Measurements from ENCODE around the gene OR6J1.
A peak's percentile ranks its signal among the peaks of the same experiment; 100 is the strongest.

OR6J1 gene

DNA sequence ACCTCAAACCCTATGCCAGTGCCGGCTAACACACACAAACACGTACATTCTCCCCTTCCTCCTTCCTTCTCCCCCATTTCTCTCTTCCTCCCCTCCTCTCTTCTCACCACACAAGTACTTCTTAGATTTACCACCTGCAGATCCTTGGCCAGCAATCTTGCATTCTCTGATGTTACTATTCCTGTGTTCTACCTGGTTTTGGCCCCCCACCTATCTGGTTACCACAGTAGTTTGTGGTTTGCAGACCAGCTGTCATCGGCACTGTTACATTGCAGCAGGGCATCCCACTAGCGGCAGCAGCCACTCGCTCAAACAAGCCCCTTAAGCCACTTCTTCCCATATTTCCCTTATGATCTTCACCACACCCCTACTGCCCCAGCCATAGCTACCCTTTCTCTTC lies 42.2 kb downstream of the OR6J1 start:
- Histone ChIP-seq H3K4me3 (ENCODE audit: low read length) (no peak overlapping the region), H3K27ac (ENCODE audit: low read depth, low read length) (no peak overlapping the region), H3K4me1 (ENCODE audit: control insufficient read depth, low read length) (peaks cover 28% of the 10 kb centered on the region), H3K27me3 (ENCODE audit: control insufficient read depth, low read length) (peaks cover 39% of the 10 kb centered on the region), H3K9me3 (ENCODE audit: control insufficient read depth, insufficient read depth, low read length) (no peaks in the 10 kb centered on the region), H4K20me1 (ENCODE audit: control insufficient read depth, insufficient read depth, low read depth, low read length) (no peaks in the 10 kb centered on the region), H3K79me2 (ENCODE audit: control insufficient read depth, low read length) (no peaks in the 10 kb centered on the region), H3K4me2 (ENCODE audit: low read length) (no peak overlapping the region), H3K36me3 (ENCODE audit: control insufficient read depth, low read length) (no peaks in the 10 kb centered on the region), H3K9me2 (replicated peaks; ENCODE audit: control insufficient read depth, low read length) (no peaks in the 10 kb centered on the region), H3F3A (ENCODE audit: control insufficient read depth, insufficient read depth) (no peaks in the 10 kb centered on the region)
- TF ChIP-seq, protein P1, sequence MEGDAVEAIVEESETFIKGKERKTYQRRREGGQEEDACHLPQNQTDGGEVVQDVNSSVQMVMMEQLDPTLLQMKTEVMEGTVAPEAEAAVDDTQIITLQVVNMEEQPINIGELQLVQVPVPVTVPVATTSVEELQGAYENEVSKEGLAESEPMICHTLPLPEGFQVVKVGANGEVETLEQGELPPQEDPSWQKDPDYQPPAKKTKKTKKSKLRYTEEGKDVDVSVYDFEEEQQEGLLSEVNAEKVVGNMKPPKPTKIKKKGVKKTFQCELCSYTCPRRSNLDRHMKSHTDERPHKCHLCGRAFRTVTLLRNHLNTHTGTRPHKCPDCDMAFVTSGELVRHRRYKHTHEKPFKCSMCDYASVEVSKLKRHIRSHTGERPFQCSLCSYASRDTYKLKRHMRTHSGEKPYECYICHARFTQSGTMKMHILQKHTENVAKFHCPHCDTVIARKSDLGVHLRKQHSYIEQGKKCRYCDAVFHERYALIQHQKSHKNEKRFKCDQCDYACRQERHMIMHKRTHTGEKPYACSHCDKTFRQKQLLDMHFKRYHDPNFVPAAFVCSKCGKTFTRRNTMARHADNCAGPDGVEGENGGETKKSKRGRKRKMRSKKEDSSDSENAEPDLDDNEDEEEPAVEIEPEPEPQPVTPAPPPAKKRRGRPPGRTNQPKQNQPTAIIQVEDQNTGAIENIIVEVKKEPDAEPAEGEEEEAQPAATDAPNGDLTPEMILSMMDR (IDR thresholded peaks at IDR 0.05; ENCODE audit: low read depth, low read length, poor library complexity, severe bottlenecking), result no peak
- TF ChIP-seq EZH2phosphoT487 (IDR thresholded peaks at IDR 0.05; ENCODE audit: borderline replicate concordance, low read length), result no peak

DNA sequence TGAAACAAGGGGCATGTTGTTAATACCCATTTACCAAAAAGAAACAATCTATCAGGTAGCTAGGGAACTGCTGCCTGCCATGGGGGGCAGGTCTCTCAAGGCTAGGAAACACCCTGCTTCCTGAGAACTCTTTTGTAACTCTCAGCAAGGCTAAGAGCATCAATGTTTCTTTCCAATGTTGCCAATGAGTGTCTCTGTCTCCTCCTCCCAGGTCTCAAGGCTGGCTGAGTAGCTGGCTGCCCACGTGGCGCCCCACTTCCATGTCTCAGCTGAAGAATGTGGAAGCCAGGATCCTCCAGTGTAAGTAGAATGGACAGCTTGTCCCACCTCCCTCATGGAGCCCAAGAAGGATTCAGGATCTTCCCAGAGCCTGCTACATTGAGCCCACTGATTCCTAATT lies 42.7 kb downstream of the OR6J1 start:
- Histone ChIP-seq H3F3A (ENCODE audit: control insufficient read depth, insufficient read depth) (no peaks in the 10 kb centered on the region), H3K27me3 (ENCODE audit: control insufficient read depth, low read length) (peaks cover 39% of the 10 kb centered on the region), H3K4me1 (ENCODE audit: control insufficient read depth, low read length) (peaks cover 28% of the 10 kb centered on the region), H4K20me1 (ENCODE audit: control insufficient read depth, insufficient read depth, low read depth, low read length) (no peaks in the 10 kb centered on the region), H3K36me3 (ENCODE audit: control insufficient read depth, low read length) (no peaks in the 10 kb centered on the region), H3K4me3 (ENCODE audit: low read length) (no peak overlapping the region), H3K9me3 (ENCODE audit: control insufficient read depth, insufficient read depth, low read length) (no peaks in the 10 kb centered on the region), H3K79me2 (ENCODE audit: control insufficient read depth, low read length) (no peaks in the 10 kb centered on the region), H3K9me2 (replicated peaks; ENCODE audit: control insufficient read depth, low read length) (no peaks in the 10 kb centered on the region), H3K4me2 (ENCODE audit: low read length) (no peak overlapping the region), H3K27ac (ENCODE audit: low read depth, low read length) (no peak overlapping the region)
- TF ChIP-seq, protein P1 (IDR thresholded peaks at IDR 0.05; ENCODE audit: low read depth, low read length, poor library complexity, severe bottlenecking), result no peak
- no peak for TF ChIP-seq EZH2phosphoT487 (IDR thresholded peaks at IDR 0.05; ENCODE audit: borderline replicate concordance, low read length)

DNA sequence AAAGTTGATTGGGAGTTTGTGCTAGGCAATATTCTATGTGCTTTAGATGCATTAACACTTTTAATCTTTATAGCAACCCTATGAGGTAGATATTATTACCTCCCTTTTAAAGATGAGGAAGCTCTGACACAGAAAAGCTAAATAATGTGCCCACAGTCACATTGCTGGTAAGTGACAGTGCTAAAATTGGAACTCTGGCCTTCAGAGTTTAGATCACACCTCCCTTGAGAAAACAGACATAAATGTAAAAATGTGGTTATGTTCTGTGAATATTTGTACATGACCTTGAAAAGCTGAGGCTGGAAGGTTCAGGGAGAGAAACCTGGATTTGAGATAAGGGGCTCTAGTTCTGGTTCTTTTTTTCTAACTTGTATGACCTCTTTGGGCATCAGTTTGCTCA lies 44.1 kb downstream of the OR6J1 start:
- peaks cover 40% of the 10 kb centered on the region for H3K27me3 ChIP-seq (ENCODE audit: control insufficient read depth, low read length)
- H3F3A ChIP-seq (ENCODE audit: control insufficient read depth, insufficient read depth), result no peaks in the 10 kb centered on the region
- TF ChIP-seq, protein P1 (IDR thresholded peaks at IDR 0.05; ENCODE audit: low read depth, low read length, poor library complexity, severe bottlenecking), result no peak
- no peak for TF ChIP-seq EZH2phosphoT487 (IDR thresholded peaks at IDR 0.05; ENCODE audit: borderline replicate concordance, low read length)
- no peak overlapping the region for H3K27ac ChIP-seq (ENCODE audit: low read depth, low read length)
- H3K36me3 ChIP-seq (ENCODE audit: control insufficient read depth, low read length), result no peaks in the 10 kb centered on the region
- peak overlapping the region; percentile 7; the same call in 1 of the 2 replicates for H3K4me2 ChIP-seq (ENCODE audit: low read length)
- no peaks in the 10 kb centered on the region for H3K79me2 ChIP-seq (ENCODE audit: control insufficient read depth, low read length)
- peaks cover 28% of the 10 kb centered on the region for H3K4me1 ChIP-seq (ENCODE audit: control insufficient read depth, low read length)
- H3K9me2 ChIP-seq (replicated peaks; ENCODE audit: control insufficient read depth, low read length), result no peaks in the 10 kb centered on the region
- no peaks in the 10 kb centered on the region for H4K20me1 ChIP-seq (ENCODE audit: control insufficient read depth, insufficient read depth, low read depth, low read length)
- no peak overlapping the region for H3K4me3 ChIP-seq (ENCODE audit: low read length)
- no peaks in the 10 kb centered on the region for H3K9me3 ChIP-seq (ENCODE audit: control insufficient read depth, insufficient read depth, low read length)

DNA sequence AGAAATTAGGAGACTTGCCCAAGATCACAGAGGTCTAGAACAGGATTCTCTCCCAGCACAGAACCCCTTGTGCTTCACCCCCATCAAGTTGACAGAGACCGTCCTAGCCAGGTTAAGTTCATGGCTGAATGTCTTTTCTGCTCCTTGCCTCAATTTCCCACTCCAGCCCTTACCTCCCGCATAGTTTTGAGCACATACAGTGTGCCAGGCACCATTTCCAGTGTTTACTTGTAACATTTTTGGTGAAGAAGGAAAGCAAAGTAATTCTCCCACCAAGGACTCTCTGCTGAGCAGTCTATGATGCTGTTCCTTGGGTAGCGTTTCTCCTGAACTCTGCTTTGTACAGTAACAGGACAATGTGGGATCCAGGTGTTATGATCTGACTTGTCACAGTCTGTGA lies 44.8 kb downstream of the OR6J1 start:
- H3K9me2 ChIP-seq (replicated peaks; ENCODE audit: control insufficient read depth, low read length), result no peaks in the 10 kb centered on the region
- peaks cover 45% of the 10 kb centered on the region for H3K27me3 ChIP-seq (ENCODE audit: control insufficient read depth, low read length)
- H4K20me1 ChIP-seq (ENCODE audit: control insufficient read depth, insufficient read depth, low read depth, low read length), result no peaks in the 10 kb centered on the region
- H3K36me3 ChIP-seq (ENCODE audit: control insufficient read depth, low read length), result no peaks in the 10 kb centered on the region
- peaks cover 28% of the 10 kb centered on the region for H3K4me1 ChIP-seq (ENCODE audit: control insufficient read depth, low read length)
- H3K27ac ChIP-seq (ENCODE audit: low read depth, low read length), result no peak overlapping the region
- TF ChIP-seq, protein P1 (IDR thresholded peaks at IDR 0.05; ENCODE audit: low read depth, low read length, poor library complexity, severe bottlenecking), result no peak
- no peaks in the 10 kb centered on the region for H3K9me3 ChIP-seq (ENCODE audit: control insufficient read depth, insufficient read depth, low read length)
- no peak overlapping the region for H3K4me2 ChIP-seq (ENCODE audit: low read length)
- no peaks in the 10 kb centered on the region for H3K79me2 ChIP-seq (ENCODE audit: control insufficient read depth, low read length)
- no peak overlapping the region for H3K4me3 ChIP-seq (ENCODE audit: low read length)
- no peaks in the 10 kb centered on the region for H3F3A ChIP-seq (ENCODE audit: control insufficient read depth, insufficient read depth)

Measured in DOHH2 (cell line).